ENCODE data around the gene NXF1.
"Not testable (repeated sequence)": the region's sequence is repeated elsewhere in the genome, so short reads cannot be mapped to it uniquely, and the experiment has no call there.

The NXF1 gene

DNA sequence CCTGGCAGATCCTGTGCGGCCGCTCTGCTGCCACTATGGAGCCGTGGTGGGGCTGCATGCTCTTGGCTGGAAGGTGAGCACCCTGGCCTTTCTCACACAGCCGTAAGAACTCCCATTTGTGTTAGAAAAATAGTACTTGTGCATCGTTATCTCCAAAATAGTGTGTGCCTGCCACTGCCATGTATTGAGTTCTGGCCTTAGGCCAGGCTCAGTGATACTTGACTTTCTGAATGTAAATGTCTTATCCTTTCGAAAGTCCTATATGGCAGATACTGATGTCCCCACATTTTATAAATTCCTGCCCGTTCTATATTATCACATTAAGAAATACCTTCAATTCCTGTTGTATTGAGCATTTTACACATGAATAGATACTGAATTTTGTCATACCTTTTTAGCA, 22.5 kb downstream of the NXF1 start:
- DNase-seq = no peak

DNA sequence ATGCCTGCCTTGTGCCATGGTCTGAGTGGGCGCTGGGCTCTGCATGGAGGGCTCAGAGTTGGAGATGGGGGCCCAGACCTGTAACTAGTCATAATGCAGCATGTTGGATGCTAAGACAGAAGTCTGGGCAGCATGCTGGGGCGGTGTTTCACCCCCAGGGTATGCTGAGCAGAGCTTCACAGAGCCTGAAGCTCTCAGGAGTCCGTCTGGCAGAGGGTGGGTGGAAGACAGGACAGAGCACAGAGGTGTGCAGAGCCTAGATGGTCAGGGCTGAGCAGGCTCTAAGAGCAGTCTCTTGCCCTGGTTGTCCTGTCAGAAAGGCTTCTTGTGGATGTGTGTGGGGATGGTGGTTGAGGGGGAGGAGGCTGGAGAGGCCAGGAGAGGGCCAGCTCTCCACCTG, 26.8 kb downstream of the NXF1 start:
- no peak for DNase-seq

DNA sequence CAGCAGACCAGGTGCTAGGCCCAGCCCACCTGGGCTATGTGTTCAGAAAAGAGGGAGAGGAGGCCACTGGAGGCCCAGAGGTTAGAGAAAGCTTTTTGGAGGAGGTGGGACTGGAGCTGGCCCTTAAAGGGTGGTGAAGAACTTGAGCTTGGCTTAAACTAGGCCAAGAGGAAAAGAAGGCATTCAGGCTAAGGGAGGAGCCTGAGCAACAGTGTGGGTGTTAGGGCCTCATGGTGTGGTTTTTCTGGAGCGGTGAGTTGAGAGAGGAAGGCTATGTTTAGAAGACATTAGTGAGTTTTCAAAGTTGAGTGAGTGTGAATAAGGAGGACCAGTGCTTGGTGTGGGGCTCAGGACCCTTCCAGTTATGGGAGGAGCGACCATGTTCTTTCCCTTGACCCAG, 27.9 kb downstream of the NXF1 start:
- no peak for DNase-seq

DNA sequence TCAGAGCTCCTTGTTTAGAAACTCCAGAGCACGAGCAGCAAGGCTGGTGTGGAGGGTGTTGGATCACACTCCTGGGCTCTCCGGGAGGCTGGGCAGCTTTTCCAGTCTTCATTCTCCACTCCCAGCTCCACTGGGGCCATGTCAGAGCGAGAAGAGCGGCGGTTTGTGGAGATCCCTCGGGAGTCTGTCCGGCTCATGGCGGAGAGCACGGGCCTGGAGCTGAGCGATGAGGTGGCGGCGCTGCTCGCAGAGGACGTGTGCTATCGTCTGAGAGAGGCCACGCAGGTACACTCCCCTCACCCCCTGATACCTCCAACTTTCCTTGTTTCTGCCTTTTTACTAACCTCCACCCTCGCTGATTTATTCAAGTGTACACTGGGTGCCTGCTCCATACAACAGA, 29.6 kb downstream of the NXF1 start:
- DNase-seq = no peak

DNA sequence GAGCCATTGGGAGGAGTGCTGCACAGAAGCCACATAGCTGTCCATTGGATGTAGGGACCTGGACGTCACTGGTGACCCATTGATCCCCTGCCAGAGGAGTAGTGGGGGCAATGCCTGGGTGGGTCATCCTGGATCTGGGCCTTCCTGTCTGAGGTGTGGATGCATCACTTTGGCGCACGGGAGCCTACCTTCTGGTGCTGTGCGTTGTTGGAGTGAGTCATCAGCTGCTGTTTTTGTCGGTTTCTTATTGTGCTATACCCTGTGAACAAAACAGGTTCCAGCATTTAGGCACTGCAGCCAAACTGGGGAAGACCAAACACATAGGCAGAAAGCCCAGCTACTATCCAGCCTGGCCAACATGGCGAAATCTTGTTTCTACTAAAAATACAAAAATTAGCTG, 30.8 kb downstream of the NXF1 start:
- DNase-seq = no peak

DNA sequence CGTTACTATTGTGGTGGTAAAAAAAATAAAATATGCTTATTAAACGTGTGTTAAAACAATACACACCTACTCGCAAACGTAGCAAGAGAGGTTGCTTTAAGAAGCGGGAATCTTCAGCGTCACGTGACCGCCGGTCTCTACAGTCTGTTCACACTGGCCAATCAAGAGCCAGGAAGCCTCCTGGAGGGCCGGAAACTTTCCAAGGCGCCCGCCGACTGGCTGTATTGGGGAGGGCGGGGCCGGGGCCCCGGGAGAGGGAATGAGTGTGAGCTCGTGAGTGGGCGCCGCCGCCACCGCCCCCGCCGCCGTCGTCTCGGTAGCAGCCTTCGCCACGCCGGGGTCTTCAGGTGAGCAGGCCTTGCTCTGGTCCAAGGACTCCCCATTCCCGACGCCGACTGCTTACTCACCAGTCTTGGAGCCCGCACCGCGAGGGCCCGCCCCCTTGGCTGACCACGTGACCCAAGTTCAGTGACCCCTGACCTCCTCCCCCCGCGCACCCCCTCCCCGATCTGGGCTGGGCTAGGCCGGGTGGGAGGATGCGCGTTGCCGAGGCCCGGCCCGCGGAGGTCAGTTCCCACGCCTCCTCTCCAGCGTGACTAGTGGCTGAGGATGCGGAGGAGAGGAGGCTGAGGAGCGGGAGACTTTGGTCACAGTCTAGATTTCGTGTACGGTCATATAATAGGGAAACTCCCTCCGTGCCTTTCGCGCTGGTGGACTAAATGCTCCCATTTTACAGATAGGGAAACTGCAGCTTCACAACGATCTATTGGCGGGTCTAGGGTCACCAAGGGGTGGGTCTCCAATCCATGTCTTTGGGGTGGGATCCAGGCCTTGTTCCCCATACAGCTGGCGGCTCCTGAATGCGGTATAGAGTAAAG, 33.9 kb downstream of the NXF1 start, which contains the start of gene TAF6L:
Gene TAF6L, plus strand, starts transcription at position 253 of the 878 bp plus-strand sequence. CDS start 4,388 bp downstream, outside the sequence.
- DNase-seq = peak; percentile 95 to 96

DNA sequence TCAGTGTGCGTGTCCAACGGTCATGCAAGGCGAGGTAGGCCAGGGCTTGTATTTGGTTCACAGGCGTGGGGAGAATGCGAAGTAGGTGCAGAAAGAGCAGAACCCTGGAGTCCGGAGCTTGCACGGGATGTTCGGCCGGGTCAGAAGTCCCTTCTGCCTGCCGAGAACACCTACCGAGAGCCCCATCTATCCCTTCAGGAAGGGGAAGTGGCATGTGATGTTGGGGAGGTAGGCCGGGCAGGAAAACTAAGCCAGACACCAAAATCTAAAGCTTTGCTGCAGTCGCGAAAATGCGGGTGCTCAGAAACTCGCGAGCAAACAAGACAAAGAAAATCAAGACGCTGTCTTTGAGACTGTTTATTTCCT, 34.5 kb downstream of the NXF1 start:
- DNase-seq = no peak

DNA sequence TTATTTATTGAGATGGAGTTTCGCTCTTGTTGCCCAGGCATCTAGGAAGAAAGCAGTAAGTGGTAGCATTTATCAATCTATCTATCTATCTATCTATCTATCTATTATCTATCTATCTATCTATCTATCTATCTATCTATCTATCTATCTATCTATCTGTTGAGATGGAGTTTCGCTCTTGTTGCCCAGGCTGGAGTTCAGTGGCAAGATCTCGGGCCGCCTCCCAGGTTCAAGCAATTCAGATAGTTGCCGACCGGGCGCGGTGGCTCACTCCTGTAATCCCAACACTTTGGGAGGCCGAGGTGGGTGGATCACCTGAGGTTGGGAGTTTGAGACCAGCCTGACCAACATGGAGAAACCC, 44.4 kb downstream of the NXF1 start:
- not testable (repeated sequence) for DNase-seq

DNA sequence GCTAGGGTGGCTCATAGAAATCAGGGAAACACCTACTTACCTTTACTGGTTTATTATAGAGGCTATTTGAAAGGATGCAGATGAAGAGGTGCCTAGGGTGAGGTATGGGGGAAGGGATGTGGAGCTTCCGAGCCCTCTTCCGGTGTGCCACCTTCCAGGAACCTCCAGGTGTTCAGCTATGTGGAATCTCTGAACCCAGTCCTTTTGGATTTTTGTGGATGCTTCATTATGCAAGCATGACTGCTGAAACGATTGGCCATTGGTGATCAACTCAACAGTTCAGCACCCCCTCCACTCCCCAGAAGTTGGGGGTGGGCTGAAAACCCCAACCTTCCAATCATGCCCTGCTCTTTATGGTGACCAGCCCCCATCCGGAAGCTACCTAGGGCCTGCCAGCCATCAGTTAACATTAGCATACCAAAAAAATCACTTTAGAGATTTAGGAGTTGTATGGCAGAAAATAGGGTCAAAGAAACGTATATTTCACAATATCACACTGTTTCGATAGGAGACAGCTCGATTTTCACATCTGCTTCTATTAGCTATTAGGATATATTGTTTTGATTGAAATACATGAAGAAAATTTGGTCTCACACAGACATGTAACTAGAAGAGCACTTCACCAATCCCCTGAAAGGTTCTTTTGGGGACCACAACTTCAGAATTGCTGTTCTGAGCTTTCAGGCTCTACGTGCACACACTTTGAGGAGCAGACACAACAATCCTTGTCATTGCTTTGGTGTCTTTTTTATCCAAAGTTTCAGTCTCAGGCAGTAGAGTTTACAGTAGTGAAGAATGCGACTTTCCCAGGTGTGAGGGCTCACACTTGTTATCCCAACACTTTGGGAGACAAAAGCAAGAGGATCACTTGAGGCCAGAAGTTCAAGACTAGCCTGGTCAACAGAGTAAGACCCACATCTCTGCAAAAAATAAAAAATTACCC, 47.1 kb downstream of the NXF1 start:
- no peak for DNase-seq

DNA sequence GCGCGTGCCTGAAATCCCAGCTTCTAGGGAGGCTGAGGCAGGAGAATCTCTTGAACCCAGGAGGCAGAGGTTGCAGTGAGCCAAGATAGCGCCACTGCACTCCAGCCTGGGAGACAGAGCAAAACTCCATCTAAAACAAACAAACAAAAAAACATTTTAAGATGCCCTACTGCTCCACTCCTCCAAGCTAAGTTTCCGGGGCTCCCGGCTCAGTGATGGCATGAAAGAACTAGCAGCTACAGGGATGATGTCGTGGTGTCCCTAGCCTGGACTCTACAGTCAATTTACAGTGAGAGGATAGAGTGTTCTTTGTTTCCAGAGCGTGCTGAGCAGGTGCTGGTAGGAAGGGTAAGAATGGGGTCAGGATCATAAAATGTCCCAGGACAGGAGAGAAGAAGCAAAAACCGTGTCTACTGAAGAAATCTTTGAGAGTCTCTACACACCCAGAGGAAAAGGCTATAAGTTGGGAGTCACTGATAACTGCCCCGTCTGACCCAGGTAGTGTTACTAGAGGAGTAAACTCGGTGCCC, 50.1 kb downstream of the NXF1 start:
- no peak for DNase-seq

DNA sequence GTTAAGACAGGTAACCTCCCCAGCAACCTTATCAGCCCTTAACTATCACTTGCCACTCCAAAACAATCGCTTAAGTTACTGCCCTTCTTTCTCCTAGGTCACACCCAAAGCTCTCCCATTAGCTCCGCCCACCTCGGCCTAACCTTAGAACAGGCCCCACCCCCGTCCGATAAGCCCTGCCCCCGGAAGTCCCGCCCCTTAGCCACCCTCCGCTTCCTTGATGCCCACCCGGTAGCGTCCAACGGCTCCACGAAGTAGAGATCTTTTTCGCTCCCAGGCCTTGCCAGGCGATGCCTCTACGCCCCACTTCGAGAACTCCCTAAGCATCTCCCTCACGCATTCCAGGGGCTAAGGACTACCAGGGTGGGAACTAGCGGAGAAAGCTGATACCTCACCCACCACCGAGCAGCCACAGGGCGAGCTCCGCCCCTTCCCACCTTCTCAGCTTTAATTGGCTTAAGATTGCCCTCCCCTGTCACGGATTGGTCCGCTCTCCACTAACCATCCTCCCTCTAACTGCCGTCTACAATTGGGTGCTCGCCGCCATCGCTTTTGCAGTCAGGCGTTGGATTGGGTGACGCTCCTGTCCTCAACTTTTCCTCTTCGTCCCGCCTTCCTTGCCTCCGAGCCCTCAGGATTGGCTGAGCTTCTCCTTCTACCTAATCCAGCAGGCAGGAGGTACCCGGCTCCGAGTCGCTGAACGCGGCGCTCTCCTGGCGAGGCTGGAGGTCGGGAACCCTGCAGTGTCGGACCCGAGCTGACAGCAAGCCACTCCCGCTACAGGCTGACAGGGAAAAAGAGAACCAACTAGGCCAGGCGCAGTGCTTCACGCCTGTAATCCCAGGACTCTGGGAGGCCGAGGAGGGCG, 51.3 kb downstream of the NXF1 start, which contains the start of gene ZBTB3:
Gene ZBTB3, minus strand, starts transcription at position 425 of the 868 bp plus-strand sequence. CDS start 496 bp downstream, outside the sequence.
- peak; percentile 97 to 98 for DNase-seq

DNA sequence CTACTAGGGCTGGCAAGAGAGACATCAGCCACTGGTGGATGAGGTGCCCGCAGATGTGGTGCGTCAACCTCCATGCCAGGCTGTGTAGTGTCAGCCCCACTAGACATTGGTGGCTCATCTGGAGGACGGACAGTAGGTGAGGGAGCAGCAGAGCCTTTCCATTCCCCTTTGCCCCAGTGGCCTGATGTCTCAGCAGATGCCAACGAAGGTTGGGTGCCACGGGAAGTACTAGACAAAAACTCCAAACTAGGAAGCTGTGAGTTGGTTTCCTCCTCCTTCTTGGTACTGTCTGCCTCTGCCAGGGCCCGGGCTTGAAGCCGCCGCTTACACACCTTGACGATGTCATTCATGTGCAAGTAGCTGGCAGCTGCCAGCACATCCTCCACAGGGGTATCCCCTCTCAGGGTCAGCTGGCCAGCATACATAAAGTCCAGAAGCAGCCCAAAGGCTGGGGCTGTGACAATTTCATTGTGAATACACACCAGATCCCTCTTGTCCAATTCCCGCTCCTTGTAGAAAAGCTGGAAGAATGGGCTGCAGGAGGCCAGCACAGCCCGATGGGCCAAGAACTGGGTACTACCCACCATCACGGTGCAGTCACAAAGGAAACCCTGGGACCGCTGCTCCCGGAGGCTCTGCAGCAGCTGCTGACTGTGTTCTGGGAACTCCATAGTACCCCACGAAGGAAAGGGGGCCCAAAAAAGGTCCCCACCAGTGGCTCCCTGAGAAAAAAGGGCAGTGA, 52.1 kb downstream of the NXF1 start:
- DNase-seq = no peak

DNA sequence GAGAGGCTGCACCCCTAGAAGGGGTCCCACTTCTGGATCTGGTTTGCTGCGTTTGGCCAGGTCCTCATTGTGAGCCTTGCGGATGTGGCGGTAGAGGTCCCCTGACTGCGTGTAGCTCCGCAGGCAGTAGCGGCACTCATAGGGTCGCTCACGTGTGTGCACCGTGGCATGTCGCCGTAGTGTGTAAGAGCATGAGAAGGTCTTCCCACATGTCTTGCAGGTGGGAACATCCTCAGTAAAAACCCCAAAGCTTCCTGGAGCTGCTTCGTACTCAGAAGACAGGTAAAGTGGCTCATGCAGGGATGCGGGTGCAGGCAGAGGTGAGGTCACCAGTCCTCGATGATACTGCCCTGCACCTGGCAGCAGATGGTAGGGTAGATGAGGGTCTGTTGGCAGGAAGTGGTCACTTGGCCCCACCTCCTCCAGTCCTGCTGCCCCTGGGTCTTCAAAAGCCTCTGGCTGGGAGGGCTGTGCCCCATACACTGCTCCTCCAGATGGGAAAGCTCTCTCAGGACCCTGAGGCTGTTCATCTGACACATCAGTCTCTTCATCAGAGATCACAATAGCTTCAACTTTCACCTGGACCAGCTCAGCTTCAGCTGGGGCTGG, 53.0 kb downstream of the NXF1 start:
- no peak for DNase-seq

DNA sequence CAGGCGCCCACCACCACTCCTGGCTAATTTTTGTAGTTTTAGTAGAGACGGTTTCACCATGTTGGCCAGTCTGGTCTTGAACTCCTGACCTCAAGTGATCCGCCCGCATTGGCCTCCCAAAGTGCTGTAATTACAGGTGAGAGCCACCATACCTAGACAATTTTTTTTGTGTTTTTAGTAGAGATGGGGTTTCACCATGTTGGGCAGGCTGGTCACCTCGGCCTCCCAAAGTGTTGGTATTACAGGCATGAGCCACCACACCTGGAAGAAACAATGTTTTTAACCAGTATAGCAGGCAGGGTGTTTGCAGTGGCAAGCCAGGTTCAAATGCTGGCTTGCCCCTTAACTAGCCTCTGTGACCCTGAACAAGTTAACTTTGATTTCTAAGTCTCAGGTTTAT, 55.3 kb downstream of the NXF1 start:
- DNase-seq = not testable (repeated sequence)

DNA sequence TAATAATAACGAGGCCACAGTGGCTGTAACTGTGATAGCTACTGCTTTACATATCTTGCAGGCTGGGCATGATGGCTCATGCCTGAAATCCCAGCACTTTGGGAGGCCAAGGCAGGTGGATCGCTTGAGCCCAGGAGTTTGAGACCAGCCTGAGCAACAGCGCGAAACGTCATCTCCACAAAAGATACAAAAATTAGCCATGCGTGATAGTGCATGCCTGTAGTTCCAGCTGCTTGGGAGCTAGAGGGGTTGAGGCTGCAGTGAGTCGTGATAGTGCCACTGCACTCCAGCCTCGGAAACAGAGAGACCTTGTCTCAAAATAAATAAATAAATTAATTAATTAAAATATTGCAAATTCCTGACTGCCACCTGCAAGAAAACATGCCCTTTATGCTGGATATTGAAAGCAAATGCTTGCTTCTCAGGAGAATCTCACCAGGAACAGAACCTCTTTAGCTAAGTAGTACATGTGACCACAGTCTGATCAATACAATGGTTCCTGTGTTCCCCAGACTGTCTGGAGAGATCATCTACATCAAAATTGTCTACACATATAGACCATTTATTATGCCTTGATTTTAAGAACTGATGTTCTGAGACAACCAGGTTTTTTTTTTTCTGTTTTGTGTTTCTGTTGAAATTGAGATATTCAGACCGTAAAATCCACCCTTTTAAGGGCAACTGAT, 57.6 kb downstream of the NXF1 start:
- DNase-seq = no peak

Data from NCI-H1930 (cell line).